Ovary (tissue), 3 donors: Measurements from ENCODE around the gene RWDD1.

Experiments used
- CTCF ChIP-seq, 3 donors: fragments of 450-650 bp in 2 of 3; fragments of 200-600 bp in 1 of 3; IDR thresholded peaks; one replicate each; pipeline versions ENCODE4 v1.5.1 to v1.8.0; 2016 to 2022; ENCODE audit warnings: antibody characterized with exemption in 3 of 3, mild to moderate bottlenecking in 1 of 3
- EP300 ChIP-seq: sonication (generic); formaldehyde crosslinking; IDR thresholded peaks from one replicate; pipeline ENCODE4 v1.6.1; 2017; ENCODE audit warnings: antibody characterized with exemption
- POLR2A ChIP-seq: fragments of 450-650 bp; IDR thresholded peaks from one replicate; pipeline ENCODE4 v1.6.1; 2017; ENCODE audit warnings: antibody characterized with exemption, mild to moderate bottlenecking, moderate library complexity
- donor health status: DM: no; HTN: no; CAD: no.

- TF ChIP-seq CTCF (IDR thresholded peaks at IDR 0.05): no peak
- TF ChIP-seq POLR2A: no peak
- no peak for TF ChIP-seq EP300
Measured at GRCh38 chr6:116578335-116578734, 7.0 kb downstream of the RWDD1 start.
